Stomach (tissue), 9 donors: Measurements from ENCODE around the gene FNBP1. TPM values are rescaled to one million over a fixed set of nuclear protein-coding genes. Genes with fewer than 3 reads are reported as not detected.
A peak's percentile ranks its signal among the peaks of the same experiment; 100 is the strongest.
"Not testable (repeated sequence)": the region's sequence is repeated elsewhere in the genome, so short reads cannot be mapped to it uniquely, and the experiment has no call there.

Experiments used
- DNase-seq, 2 donors: peaks; one replicate each; pipeline versions ENCODE4 v3.0.0 to v3.0.0-alpha.2; 2013 to 2019
- H3K27ac ChIP-seq, 5 donors: fragments of 200-600 bp in 4 of 5; sonication (generic) in 4 of 5; one replicate each; pipeline ENCODE4 v1.5.1; 2013 to 2019; ENCODE audit warnings: mild to moderate bottlenecking in 1 of 5, moderate library complexity in 1 of 5
- H3K27me3 ChIP-seq, 3 donors: fragments of 200-600 bp; sonication (generic); one replicate each; pipeline ENCODE4 v1.5.1; 2017 to 2019; ENCODE audit warnings: mixed run types in 1 of 3
- H3K36me3 ChIP-seq, 4 donors: fragments of 200-600 bp; sonication (generic); 1 replicate in 3 of 4; 2 replicates in 1 of 4; pipeline ENCODE4 v1.5.1; 2016 to 2019
- H3K4me1 ChIP-seq, 4 donors: fragments of 200-600 bp; sonication (generic); one replicate each; pipeline ENCODE4 v1.5.1; 2016 to 2019
- H3K4me3 ChIP-seq, 4 donors: fragments of 200-600 bp; sonication (generic) in 3 of 4; one replicate each; pipeline ENCODE4 v1.5.1; 2016 to 2019; ENCODE audit warnings: mild to moderate bottlenecking in 1 of 4
- H3K9me3 ChIP-seq, 4 donors: fragments of 200-600 bp; sonication (generic); one replicate each; pipeline ENCODE4 v1.5.1; 2016 to 2019
- CTCF ChIP-seq, 7 experiments: fragments of 450-650 bp in 4 of 7; fragments of 200-600 bp in 3 of 7; sonication (generic) in 3 of 7; IDR thresholded peaks; one replicate each; pipeline ENCODE4 v1.5.1; 2016 to 2019; ENCODE audit warnings: antibody characterized with exemption in 7 of 7, control low read depth in 2 of 7, mild to moderate bottlenecking in 1 of 7
- EP300 ChIP-seq: sonication (generic); formaldehyde crosslinking; IDR thresholded peaks from one replicate; pipeline ENCODE4 v1.6.1; 2017; ENCODE audit warnings: antibody characterized with exemption
- POLR2A ChIP-seq, 4 donors: fragments of 450-650 bp; IDR thresholded peaks; one replicate each; pipeline ENCODE4 v1.6.1; 2016; ENCODE audit warnings: antibody characterized with exemption in 4 of 4, control low read depth in 2 of 4, mild to moderate bottlenecking in 1 of 4, moderate library complexity in 1 of 4
- POLR2AphosphoS5 ChIP-seq, 3 donors: sonication (generic); formaldehyde crosslinking; IDR thresholded peaks; one replicate each; pipeline ENCODE4 v1.6.1; 2016; ENCODE audit warnings: antibody characterized with exemption in 3 of 3
- WGBS, 5 donors: extraction: QIAGEN DNeasy Blood & Tissue Kit in 3 of 5; methylation state at CpG; one replicate each; pipeline versions ENCODE4 v1.1.5 to v1.1.7; 2013 to 2018; 5-methylcytosine and 5-hydroxymethylcytosine counted together
- intact Hi-C: fragments of 100-400 bp; cut with DNase I; formaldehyde crosslinking; loops from one replicate; pipeline ENCODE4 v1.15.1; 2023; ENCODE audit warnings: low total_unique reads
- polyA plus RNA-seq, 3 donors: library from polyadenylated mRNA; stranded (reverse); fragments of 200-250 nt; gene quantifications; one replicate each; pipeline ENCODE4 v1.2.3, GENCODE V29; 2013
- total RNA-seq, 5 donors: library from RNA; depleted of rRNA; stranded (reverse); fragments of >200 nt; gene quantifications; one replicate each; pipeline versions ENCODE4 v1.1.0 to v1.2.3, GENCODE V29; 2014 to 2016
- donor health status: healthy with polysubstance abuse.
- donor health status: Bipolar disorder and iron deficiency.
- donor health status: healthy.

The FNBP1 gene
- total and polyA plus RNA-seq, 8 donors, result 9.0 to 129 (median 57.3) TPM

DNA sequence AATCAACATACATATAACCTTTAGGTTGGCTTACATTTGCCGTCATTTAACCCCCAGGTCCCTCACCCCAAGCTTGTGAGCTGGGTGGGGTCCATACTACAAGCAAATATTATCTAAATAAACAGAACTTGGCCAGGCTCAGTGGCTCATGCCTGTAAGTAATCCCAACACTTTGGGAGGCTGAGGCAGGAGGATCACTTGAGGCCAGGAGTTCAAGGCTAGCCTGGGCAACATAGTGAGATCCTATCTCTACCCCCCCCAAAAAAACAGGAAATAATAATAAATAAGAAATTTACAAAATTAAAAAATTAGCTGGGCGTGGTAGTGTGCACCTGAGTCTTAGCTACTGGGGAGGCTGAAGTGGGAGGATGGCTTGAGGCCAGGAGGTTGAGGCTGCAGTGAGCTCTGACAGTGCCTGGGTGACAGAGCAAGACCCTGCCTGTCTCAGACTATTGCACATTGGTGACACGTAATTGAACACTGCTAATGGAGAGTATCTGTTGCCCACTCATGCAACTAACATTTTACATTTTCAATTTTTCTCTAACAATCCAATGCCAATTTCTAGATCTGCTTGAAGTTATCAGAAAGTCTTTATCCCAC, 18.9 kb downstream of the FNBP1 start:
- intact Hi-C loops, result no loop called here
- no peak overlapping the region for H3K4me3 ChIP-seq
- no peaks in the 10 kb centered on the region for H3K27me3 ChIP-seq
- H3K9me3 ChIP-seq, result no peaks in the 10 kb centered on the region
- 76 to 86% (median 81%) methylated on average over 3 of the region's 3 CpGs for WGBS, 5 donors
- peak overlapping the region in 4 of 5 donors; percentile 35 to 87 (median 56) for H3K27ac ChIP-seq
- TF ChIP-seq POLR2A (IDR thresholded peaks at IDR 0.05) (no peak), EP300 (no peak), POLR2AphosphoS5 (IDR thresholded peaks at IDR 0.05) (no peak), CTCF (IDR thresholded peaks at IDR 0.05) (no peak)
- peaks cover 16 to 94% (median 56%) of the 10 kb centered on the region in 4 donors for H3K4me1 ChIP-seq
- no peak for DNase-seq
- no peaks in the 10 kb centered on the region for H3K36me3 ChIP-seq

GRCh38 chr9:130023144-130023787, 19.7 kb downstream of the FNBP1 start:
- no peak overlapping the region for H3K4me3 ChIP-seq
- H3K4me1 ChIP-seq, result peaks cover 18 to 86% (median 48%) of the 10 kb centered on the region in 4 donors
- no peaks in the 10 kb centered on the region for H3K27me3 ChIP-seq
- 61 to 77% (median 67%) methylated on average over 7 of the region's 7 CpGs for WGBS, 5 donors
- no peaks in the 10 kb centered on the region for H3K36me3 ChIP-seq
- DNase-seq, result peak in 1 of 2 donors; percentile 32
- peak overlapping the region in 4 of 5 donors; percentile 35 to 87 (median 56) for H3K27ac ChIP-seq
- H3K9me3 ChIP-seq, result no peaks in the 10 kb centered on the region
- no peak for TF ChIP-seq POLR2A (IDR thresholded peaks at IDR 0.05)
- TF ChIP-seq POLR2AphosphoS5 (IDR thresholded peaks at IDR 0.05), result no peak
- TF ChIP-seq EP300, result no peak
- TF ChIP-seq CTCF (IDR thresholded peaks at IDR 0.05), result no peak
- intact Hi-C loops, result no loop called here

GRCh38 chr9:130022566-130023143, 20.3 kb downstream of the FNBP1 start:
- H3K4me1 ChIP-seq, result peaks cover 19 to 83% (median 46%) of the 10 kb centered on the region in 4 donors
- no peaks in the 10 kb centered on the region for H3K27me3 ChIP-seq
- TF ChIP-seq CTCF (IDR thresholded peaks at IDR 0.05) (no peak), POLR2AphosphoS5 (IDR thresholded peaks at IDR 0.05) (no peak), EP300 (no peak), POLR2A (IDR thresholded peaks at IDR 0.05) (no peak)
- WGBS, 5 donors, result 80 to 85% (median 81%) methylated on average over 8 of the region's 8 CpGs
- no peaks in the 10 kb centered on the region for H3K9me3 ChIP-seq
- no peak overlapping the region for H3K4me3 ChIP-seq
- no peak for DNase-seq
- H3K36me3 ChIP-seq, result no peaks in the 10 kb centered on the region
- intact Hi-C loops, result no loop called here
- peak overlapping the region in 3 of 5 donors; percentile 49 to 87 (median 62) for H3K27ac ChIP-seq

DNA sequence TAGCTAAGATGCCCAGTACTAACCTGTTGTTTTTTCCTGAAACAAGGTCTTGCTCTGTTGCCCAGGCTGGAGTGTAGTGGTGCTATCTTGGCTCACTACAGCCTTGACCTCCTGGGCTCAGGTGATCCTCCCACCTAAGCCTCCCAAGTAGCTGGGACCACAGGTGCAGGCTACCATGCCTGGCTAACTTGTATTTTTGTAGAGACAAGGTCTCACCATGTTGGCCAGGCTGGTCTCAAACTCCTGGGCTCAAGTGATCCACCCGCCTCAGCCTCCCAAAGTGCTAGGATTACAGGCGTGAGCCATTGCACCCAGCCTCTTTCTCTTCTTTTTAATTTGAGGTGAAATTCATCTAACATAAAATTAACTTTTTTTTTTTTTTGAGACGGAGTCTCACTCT, 21.1 kb downstream of the FNBP1 start:
- H3K36me3 ChIP-seq, H3K27me3 ChIP-seq, H3K9me3 ChIP-seq, intact Hi-C loops, DNase-seq, H3K4me3 ChIP-seq: not testable (repeated sequence)
- WGBS, 5 donors, result 95 to 100% (median 97%) methylated on average over 3 of the region's 3 CpGs
- peaks cover 19 to 82% (median 50%) of the 10 kb centered on the region in 4 donors for H3K4me1 ChIP-seq
- H3K27ac ChIP-seq, result peak overlapping the region in 2 of 5 donors; percentile 65 to 87
